Right atrium auricular region (tissue), 2 donors: Measurements from ENCODE around the gene MPV17L2. TPM values are rescaled to one million over a fixed set of nuclear protein-coding genes. Genes with fewer than 3 reads are reported as not detected.

ENCODE experiments used
- DNase-seq: peaks from one replicate; pipeline ENCODE4 v3.0.0-alpha.2; 2019; ENCODE audit warnings: low spot score
- H3K27ac ChIP-seq, 2 donors: fragments of 200-600 bp; sonication (generic); 1 replicate in 1 of 2; 2 replicates in 1 of 2; pipeline ENCODE4 v1.5.1; 2016 to 2019
- H3K27me3 ChIP-seq, 2 donors: fragments of 200-600 bp; sonication (generic); one replicate each; pipeline versions ENCODE4 v1.5.1 to v1.6.0; 2017 to 2019
- H3K36me3 ChIP-seq: fragments of 200-600 bp; sonication (generic); one replicate; pipeline ENCODE4 v1.5.1; 2016
- H3K4me1 ChIP-seq, 2 donors: fragments of 200-600 bp; sonication (generic); one replicate each; pipeline versions ENCODE4 v1.5.1 to v1.6.0; 2017 to 2019
- H3K4me3 ChIP-seq, 2 donors: fragments of 200-600 bp; sonication (generic); 1 replicate in 1 of 2; 2 replicates in 1 of 2; pipeline ENCODE4 v1.5.1; 2017 to 2019; ENCODE audit warnings: mild to moderate bottlenecking in 1 of 2, moderate library complexity in 1 of 2
- H3K9me3 ChIP-seq, 2 donors: fragments of 200-600 bp; sonication (generic); one replicate each; pipeline ENCODE4 v1.5.1; 2019
- total RNA-seq, 2 donors: library from RNA; depleted of rRNA; stranded (reverse); fragments of >200 nt; gene quantifications; one replicate each; pipeline ENCODE4 v1.1.0, GENCODE V29; 2016
- TF ChIP-seq, protein P1 (sequence below), 2 donors: fragments of 200-600 bp; sonication (generic); IDR thresholded peaks; one replicate each; pipeline ENCODE4 v1.5.1; 2019; ENCODE audit warnings: antibody characterized with exemption in 2 of 2

MPV17L2 gene
- total RNA-seq, 2 donors from 2014 or later = 28.3 to 40.8 TPM

DNA sequence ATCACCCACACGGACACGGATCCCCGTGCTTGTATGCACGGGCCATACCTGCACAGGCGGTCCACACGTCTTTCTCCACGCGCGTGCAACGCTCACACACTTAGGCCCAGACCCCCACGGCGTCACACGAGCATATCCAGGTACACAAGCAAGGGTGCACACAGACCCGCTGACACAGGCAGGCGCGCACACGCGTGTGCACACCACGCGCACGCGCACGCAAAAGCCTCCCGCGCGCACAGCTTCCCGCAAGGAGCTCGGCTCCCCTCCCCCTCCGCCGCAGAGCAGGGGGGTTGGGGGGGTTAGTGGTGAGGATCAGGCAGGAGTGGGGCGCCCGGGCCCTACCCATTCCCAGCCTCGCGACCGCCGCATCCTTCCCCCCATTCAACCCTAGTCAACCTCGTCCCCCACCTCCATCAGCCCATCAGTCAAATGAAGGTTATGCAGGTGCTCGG, 10.4 kb downstream of the MPV17L2 start:
- peak overlapping the region; percentile 77 to 86 for H3K27ac ChIP-seq
- TF ChIP-seq, protein P1, sequence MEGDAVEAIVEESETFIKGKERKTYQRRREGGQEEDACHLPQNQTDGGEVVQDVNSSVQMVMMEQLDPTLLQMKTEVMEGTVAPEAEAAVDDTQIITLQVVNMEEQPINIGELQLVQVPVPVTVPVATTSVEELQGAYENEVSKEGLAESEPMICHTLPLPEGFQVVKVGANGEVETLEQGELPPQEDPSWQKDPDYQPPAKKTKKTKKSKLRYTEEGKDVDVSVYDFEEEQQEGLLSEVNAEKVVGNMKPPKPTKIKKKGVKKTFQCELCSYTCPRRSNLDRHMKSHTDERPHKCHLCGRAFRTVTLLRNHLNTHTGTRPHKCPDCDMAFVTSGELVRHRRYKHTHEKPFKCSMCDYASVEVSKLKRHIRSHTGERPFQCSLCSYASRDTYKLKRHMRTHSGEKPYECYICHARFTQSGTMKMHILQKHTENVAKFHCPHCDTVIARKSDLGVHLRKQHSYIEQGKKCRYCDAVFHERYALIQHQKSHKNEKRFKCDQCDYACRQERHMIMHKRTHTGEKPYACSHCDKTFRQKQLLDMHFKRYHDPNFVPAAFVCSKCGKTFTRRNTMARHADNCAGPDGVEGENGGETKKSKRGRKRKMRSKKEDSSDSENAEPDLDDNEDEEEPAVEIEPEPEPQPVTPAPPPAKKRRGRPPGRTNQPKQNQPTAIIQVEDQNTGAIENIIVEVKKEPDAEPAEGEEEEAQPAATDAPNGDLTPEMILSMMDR (IDR thresholded peaks at IDR 0.05) = no peak
- peaks cover 16% of the 10 kb centered on the region for H3K36me3 ChIP-seq
- H3K4me1 ChIP-seq = peaks cover 0 to 28% of the 10 kb centered on the region in 2 donors
- DNase-seq = no peak
- no peaks in the 10 kb centered on the region for H3K27me3 ChIP-seq
- no peaks in the 10 kb centered on the region for H3K9me3 ChIP-seq
- H3K4me3 ChIP-seq = peak overlapping the region; percentile 74 to 85

DNA sequence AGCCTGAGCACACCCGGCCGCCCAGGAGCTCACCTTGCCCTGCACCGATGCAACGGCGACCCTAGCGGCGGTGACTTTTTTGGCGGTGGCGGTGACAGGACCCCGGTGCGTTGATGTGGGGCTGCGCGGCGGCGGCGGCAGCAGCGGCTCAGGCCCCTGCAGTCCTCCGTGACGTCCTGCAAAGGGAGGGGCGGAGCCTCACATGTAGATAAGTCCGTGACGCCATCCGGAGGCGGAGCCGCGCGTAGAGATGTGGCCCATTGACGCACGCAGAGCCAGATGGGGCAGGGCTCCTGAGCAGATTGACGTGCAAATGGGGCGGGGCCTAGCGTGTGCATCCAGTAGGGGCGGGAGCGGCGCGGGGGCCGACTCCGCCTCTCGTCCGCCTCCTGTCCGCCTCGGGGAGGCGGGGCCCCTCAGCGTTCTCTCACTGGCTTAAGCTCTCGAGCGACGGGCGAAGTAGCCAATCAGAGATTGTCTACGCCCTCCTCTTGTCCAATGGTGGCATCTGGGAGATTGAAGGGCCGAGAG, 10.9 kb downstream of the MPV17L2 start, which contains the start of gene RAB3A:
RAB3A (minus strand) TSS at position 180 of the 531 bp plus-strand sequence. CDS start 1,302 bp downstream, outside the sequence.
- no peaks in the 10 kb centered on the region for H3K27me3 ChIP-seq
- peaks cover 0 to 28% of the 10 kb centered on the region in 2 donors for H3K4me1 ChIP-seq
- DNase-seq = peak; percentile 100
- no peaks in the 10 kb centered on the region for H3K9me3 ChIP-seq
- peaks cover 12% of the 10 kb centered on the region for H3K36me3 ChIP-seq
- H3K27ac ChIP-seq = peak within 1 kb of the TSS; percentile 100
- peak within 1 kb of the TSS; percentile 74 to 85 for H3K4me3 ChIP-seq
- TF ChIP-seq, protein P1 (IDR thresholded peaks at IDR 0.05) = no peak

- TF ChIP-seq, protein P1 (IDR thresholded peaks at IDR 0.05) = no peak
- Histone ChIP-seq H3K27me3 (no peaks in the 10 kb centered on the region), H3K4me1 (peaks cover 0 to 28% of the 10 kb centered on the region in 2 donors), H3K36me3 (peaks cover 7% of the 10 kb centered on the region), H3K4me3 (peak overlapping the region; percentile 55 to 75), H3K9me3 (no peaks in the 10 kb centered on the region), H3K27ac (peak overlapping the region; percentile 100)
- DNase-seq = no peak
Measured at GRCh38 chr19:18204394-18205199, 11.6 kb downstream of the MPV17L2 start.

GRCh38 chr19:18205200-18205892, 12.3 kb downstream of the MPV17L2 start:
- TF ChIP-seq, protein P1 (IDR thresholded peaks at IDR 0.05) = no peak
- DNase-seq = peak; percentile 87
- H3K4me3 ChIP-seq = peak overlapping the region; percentile 55 to 75
- H3K27me3 ChIP-seq = no peaks in the 10 kb centered on the region
- no peaks in the 10 kb centered on the region for H3K36me3 ChIP-seq
- peak overlapping the region; percentile 100 for H3K27ac ChIP-seq
- H3K4me1 ChIP-seq = peaks cover 0 to 28% of the 10 kb centered on the region in 2 donors
- H3K9me3 ChIP-seq = no peaks in the 10 kb centered on the region

DNA sequence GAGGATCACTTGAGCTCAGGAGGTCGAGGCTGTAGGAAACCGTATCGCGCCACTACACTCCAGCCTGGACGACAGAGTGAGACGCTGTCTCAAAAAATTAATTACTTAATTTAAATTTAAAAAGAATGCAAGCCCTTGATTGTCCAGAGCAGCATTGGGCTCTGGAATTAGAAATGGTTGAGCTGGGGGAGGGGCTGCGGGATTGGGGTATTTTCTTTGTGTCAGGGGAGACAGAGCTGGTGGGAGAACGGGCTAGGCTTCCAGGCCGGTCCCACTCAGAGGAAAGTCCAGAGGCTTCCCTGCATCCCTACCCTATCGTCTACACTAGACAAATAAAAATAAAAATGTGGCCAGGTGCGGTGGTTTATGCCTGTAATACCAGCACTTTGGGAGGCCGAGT, 13.0 kb downstream of the MPV17L2 start:
- Histone ChIP-seq H3K27ac (peak overlapping the region; percentile 100), H3K4me3 (peak overlapping the region in 1 of 2 donors; percentile 75)
- TF ChIP-seq, protein P1 (IDR thresholded peaks at IDR 0.05) = no peak

More for the DNA sequence above, 13.0 kb downstream of the MPV17L2 start:
- no peak for DNase-seq
- Histone ChIP-seq H3K27me3 (no peaks in the 10 kb centered on the region), H3K9me3 (no peaks in the 10 kb centered on the region), H3K36me3 (no peaks in the 10 kb centered on the region), H3K4me1 (peaks cover 0 to 28% of the 10 kb centered on the region in 2 donors)
